Keratinocyte (primary cell): ENCODE data around the gene FMR1NB.

Experiments
- EZH2 ChIP-seq: IDR thresholded peaks from one replicate; pipeline ENCODE4 v1.6.1; 2012; ENCODE audit warnings: inconsistent platforms, mild to moderate bottlenecking, low read length, moderate library complexity
- TF ChIP-seq, protein P1 (sequence below), 3 experiments: IDR thresholded peaks in 1 of 3; conservative IDR thresholded peaks in 1 of 3; optimal IDR thresholded peaks in 1 of 3; 2 replicates in 2 of 3; 3 replicates in 1 of 3; pipeline versions ENCODE3 to v1.5.1; 2011; ENCODE audit warnings: low read length in 3 of 3, mild to moderate bottlenecking in 3 of 3, moderate library complexity in 2 of 3, control low read depth in 1 of 3, inconsistent platforms in 1 of 3; ENCODE audit not compliant: insufficient read depth in 2 of 3; ENCODE audit errors: extremely low read depth in 1 of 3

DNA sequence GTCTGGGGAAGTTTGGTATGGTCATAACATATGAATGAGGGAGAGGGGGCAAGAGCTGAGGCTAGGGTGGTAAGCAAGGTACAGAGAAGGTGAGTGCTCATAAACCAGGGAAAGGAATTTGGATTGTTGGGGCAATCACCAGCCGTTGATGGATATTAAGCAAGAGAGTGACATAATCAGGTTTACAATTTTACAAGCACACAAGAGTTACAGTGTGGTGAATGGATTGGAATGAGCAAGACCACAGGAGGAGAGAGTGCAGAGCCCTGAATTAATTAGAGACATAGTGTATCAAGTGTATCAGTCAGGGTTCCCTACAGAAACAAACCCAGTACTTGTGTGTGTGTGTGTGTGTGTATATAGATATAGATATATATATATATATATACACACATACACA, 18.7 kb upstream of the FMR1NB start:
- TF ChIP-seq, protein P1, sequence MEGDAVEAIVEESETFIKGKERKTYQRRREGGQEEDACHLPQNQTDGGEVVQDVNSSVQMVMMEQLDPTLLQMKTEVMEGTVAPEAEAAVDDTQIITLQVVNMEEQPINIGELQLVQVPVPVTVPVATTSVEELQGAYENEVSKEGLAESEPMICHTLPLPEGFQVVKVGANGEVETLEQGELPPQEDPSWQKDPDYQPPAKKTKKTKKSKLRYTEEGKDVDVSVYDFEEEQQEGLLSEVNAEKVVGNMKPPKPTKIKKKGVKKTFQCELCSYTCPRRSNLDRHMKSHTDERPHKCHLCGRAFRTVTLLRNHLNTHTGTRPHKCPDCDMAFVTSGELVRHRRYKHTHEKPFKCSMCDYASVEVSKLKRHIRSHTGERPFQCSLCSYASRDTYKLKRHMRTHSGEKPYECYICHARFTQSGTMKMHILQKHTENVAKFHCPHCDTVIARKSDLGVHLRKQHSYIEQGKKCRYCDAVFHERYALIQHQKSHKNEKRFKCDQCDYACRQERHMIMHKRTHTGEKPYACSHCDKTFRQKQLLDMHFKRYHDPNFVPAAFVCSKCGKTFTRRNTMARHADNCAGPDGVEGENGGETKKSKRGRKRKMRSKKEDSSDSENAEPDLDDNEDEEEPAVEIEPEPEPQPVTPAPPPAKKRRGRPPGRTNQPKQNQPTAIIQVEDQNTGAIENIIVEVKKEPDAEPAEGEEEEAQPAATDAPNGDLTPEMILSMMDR (optimal IDR thresholded peaks at IDR 0.05 in 1 of 3, IDR thresholded peaks at IDR 0.05 in 1 of 3, conservative IDR thresholded peaks at IDR 0.05 in 1 of 3; ENCODE audit: extremely low read depth in 1 of 3, insufficient read depth in 2 of 3, low read length in 3 of 3), result no peak
- no peak for TF ChIP-seq EZH2
